Activated CD4-positive, alpha-beta T cell treated with anti-CD3 and anti-CD28 coated beads, Interleukin-2, Interleukin-6, amounts not matched to agents 100 ng/mL and 50 ng/mL, durations not matched to agents 16 hours and 8 hours (primary cell): Measurements from ENCODE around the gene MRPL52.
"Not testable (repeated sequence)": the region's sequence is repeated elsewhere in the genome, so short reads cannot be mapped to it uniquely, and the experiment has no call there.

Experiments
- DNase-seq: peaks from one replicate; pipeline ENCODE4 v3.0.0-alpha.2; 2020

MRPL52 gene

DNA sequence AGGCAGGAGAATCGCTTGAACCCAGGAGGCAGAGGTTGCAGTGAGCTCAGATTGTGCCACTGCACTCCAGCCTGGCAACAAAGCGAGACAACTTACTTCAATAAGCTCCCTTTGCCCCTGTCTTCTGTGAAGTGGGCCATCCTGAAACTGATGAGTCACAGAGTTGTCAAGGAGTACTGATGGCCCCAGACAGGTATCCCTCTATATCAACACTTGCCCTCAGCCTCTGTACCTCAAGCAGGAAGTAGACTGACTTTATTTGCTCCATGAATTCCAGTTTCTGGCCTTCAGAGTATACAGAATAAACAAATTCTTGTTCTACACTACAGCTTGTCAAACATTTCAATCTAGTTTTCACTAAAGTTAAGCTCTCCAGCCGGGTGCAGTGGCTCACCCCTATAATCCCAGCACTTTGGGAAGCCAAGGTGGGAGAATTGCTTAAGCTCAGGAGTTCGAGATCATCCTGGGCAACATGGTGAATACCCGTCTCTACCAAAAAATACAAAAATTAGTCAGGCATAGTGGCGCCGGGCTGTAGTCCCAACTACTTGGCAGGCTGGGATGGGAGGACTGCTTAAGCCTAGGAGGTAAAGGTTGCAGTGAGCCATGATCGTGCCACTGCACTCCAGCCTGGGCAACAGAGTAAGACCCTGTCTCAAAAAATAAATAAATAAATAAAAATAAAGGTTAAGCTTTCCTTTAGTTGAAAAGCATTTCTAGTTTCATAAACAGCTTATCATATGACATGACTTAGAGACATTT lies 25.5 kb downstream of the MRPL52 start:
- peak; percentile 34 for DNase-seq

DNA sequence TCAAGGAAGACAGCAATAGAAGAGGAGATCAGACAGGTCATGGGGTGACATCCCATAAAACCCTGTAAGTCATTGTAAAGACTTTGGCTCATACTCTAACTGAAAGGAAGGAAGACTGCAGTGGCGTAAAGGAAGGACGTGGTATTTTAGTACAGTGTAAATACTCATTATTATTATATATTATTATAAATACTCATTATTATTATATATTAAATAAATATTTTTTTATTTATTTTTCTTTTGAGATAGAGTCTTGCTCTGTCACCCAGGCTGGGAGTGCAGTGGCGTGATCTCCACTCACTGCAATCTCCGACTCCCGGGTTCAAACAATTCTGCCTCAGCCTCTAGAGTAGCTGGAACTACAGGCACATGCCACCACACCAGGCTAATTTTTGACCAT lies 26.7 kb downstream of the MRPL52 start:
- DNase-seq: no peak

DNA sequence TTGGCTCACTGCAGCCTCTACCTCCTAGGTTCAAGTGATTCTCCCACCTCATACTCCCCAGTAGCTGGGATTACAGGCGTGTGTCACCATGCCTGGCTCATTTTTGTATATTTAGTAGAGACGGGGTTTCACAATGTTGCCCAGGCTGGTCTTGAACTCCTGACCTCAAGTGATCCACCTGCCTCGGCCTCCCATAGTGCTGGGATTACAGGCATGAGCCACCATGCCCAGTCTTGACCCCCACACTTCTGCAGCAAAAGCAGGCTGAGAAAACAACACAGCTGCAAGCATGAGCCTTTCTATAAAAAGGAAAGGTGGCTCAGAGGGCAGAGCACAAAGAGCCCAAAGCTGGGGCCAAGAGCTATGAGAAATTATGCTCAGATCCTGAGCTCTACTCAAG lies 30.7 kb downstream of the MRPL52 start:
- not testable (repeated sequence) for DNase-seq

DNA sequence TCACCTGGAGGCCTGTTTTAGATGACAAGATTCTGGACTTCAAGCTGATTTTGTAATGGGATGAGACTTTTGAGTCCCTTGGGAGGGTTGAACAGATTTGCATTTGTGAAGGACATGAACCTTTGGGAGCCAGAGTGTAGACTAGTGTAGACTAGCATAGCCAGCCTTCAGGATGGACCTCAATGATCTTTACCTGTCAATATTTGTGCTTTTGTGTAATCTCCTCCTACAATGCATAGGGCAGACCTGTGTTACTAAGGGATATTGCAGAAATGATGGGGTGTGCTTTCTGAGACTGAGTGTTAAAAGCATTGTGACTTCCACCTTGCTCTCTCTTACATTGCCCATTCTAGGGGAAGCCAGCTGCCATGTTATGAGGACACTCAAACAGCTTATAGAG lies 32.0 kb downstream of the MRPL52 start:
- DNase-seq: no peak

DNA sequence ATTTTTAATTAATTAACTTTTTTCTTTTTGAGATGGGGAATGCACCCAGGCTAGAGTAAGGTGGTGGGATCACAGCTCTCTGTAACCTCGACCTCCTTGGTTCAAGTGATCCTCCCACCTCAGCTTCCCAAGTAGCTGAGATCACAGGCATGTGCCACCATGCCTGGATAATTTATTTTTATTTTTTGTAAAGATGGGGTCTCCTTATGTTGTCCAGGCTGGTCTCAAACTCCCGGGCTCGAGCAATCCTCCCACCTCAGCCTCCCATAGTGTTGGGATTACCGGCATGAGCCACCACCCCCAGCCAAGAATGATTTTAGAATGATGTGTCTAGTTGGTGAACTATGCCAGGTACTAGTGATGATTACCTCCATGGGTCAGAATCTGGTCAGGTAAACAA lies 35.3 kb downstream of the MRPL52 start:
- DNase-seq: no peak

DNA sequence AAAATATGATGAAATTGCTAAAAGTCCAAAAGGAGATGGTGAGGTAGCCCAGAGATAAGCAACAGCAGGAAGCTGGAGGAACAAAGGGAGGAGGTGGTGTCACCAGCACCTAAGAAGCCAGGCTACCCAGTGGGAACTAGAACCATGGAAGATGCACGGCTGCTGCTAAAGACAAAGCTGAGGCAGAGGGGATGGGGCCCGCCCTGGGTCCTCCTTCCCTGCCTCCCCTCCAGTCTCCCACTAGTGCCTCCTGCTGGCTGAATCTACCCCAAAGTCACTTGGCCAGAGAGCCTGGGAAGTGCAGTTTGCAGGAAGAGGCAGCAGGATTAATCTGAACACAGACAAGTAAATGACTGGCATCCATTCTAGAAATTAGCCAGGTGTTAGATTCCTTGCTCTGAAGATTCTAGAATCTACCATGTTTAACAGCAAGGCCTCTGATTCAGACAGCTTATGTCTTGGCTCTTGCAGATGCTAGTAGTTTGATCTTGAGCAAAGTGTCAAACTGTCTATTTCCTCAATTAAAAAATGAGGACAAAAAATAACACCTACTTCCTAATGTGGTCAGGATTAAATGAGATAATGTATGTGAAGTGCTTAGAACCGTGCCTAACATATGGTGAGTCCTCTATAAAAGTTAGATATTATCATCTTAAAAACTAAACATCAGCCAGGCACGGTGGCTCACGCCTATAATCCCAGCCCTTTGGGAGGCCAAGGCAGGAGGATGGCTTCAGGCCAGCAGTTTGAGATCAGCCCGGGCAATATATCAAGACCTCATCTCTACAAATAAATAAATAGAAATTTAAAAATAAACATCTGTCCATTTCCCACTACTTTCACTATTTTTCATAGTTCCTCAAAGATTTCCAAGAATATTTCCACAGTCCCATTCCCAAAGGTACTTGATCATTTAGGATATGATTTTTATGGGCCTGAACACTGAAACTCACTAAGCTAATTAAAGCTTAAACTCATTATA lies 36.0 kb downstream of the MRPL52 start:
- DNase-seq: peak; percentile 16

DNA sequence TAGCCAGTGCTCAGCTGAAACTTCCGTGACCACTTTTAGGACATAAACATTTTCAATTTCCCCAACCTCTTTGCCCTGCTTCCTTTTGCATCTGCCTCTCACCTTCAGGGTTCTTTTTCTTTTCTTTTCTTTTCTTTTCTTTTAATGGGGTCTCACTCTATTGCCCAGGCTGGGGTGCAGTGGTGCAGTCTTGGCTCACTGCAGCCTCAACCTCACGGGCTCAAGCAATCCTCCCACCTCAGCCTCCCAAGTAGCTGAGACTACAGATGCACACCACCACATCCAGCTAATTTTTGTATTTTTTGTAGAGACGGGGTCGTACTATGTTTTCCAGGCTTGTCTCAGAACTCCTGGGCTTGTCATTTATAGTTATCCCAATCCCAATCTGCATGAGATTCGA lies 37.2 kb downstream of the MRPL52 start:
- DNase-seq: no peak

DNA sequence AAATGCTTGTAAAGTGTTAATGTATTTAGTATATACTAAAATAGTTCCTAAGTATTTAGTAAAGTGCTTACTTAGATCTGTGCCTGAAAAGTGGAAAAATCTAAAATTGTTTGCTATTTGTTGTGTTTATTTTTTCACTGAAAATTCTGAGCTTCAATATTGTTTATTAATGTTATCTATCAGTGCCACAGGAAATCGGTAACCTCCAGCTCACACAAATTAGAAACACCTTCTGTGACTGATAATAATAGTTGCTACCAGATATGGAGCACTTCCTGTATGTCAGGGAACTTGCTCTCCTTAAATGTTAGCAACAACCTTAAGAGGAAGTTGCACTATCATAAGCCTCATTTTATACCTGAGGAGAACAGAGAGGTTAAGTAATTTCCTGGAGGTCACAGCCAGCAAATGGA lies 41.1 kb downstream of the MRPL52 start:
- DNase-seq: no peak

DNA sequence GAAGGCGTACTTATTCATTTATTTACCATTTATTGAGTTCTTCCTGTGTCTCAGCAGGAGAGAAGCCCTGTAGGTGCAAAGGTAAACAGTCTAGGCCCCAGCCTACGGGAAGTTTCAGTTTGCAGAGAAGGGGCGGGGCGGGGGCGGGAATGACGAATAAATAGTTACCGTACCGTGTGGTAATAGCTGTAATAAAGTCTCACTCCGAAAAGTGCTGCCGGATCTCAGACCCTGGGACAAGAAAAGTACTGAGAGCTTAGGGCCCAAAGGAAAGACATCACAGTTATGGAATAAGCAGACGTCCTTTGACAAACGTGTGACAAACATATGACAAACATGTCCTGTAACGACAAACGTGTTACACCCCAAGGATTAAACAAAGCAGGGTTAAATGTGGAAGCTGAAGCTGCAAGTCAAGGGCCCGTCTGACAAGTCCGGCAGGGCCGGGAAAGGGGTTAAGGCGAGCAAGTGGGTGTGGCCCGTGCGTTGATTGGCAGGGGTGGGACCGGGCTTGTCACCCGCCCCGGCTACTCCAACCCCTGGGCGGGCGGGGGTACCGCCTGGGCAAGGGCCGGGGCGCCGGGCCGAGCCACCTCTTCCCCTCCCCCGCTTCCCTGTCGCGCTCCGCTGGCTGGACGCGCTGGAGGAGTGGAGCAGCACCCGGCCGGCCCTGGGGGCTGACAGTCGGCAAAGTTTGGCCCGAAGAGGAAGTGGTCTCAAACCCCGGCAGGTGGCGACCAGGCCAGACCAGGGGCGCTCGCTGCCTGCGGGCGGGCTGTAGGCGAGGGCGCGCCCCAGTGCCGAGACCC lies 41.7 kb downstream of the MRPL52 start, which contains the start of gene LRP10:
Gene LRP10 (plus strand): TSS at position 517 of the 809 bp plus-strand sequence. CDS start 564 bp downstream, outside the sequence.
- DNase-seq: peak; percentile 89

DNA sequence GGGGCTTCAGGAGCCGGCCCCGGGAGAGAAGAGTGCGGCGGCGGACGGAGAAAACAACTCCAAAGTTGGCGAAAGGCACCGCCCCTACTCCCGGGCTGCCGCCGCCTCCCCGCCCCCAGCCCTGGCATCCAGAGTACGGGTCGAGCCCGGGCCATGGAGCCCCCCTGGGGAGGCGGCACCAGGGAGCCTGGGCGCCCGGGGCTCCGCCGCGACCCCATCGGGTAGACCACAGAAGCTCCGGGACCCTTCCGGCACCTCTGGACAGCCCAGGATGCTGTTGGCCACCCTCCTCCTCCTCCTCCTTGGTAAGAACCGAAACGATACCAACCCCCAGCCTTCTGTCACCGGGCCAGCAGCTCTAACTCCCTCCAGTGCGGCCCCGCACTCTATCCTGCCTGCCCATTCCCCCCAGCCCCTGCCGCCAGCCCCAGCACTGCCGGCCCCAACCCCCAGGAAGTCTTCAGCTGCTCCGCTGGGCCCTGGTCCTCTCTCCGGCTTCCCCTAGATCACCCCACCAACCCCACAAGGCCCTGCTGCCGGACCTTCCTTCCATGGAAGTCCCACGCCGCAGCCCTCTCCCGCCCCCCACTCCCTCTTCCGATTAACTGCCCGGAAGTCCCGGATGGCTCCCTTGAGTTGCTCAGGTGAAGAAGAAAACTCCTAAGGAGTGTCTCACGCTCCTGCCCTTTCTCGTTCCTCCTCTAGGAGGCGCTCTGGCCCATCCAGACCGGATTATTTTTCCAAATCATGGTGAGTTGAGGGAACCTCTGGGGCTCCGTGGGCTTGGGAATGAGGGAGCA lies 42.5 kb downstream of the MRPL52 start:
- DNase-seq: peak; percentile 84

DNA sequence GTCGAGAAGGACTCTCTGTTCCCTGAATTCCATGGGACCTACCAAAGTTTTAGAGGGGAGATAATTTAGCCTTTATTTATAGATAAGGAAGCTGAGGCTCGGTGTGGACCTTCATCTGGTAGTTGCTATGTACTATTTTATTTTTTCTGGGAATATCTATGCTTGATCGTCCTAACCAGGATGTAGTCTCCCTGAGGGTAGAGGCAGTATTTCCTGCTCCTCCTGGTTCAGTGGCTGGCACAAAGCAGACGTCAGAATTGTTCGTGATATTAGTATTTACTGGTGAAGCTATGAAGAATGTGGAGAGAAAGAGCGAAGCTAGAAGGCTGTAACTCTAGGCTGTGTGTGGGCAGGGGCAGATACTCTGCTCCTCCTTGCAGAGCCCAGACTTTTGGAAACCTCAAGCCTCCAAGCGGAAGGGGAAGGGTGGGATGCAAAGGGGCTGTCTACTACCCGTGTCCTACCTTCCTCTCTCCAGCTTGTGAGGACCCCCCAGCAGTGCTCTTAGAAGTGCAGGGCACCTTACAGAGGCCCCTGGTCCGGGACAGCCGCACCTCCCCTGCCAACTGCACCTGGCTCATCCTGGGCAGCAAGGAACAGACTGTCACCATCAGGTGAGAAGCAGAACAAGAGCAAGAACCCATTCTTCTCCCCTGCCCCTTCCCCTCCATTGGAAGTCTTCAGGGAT lies 43.3 kb downstream of the MRPL52 start:
- DNase-seq: no peak

DNA sequence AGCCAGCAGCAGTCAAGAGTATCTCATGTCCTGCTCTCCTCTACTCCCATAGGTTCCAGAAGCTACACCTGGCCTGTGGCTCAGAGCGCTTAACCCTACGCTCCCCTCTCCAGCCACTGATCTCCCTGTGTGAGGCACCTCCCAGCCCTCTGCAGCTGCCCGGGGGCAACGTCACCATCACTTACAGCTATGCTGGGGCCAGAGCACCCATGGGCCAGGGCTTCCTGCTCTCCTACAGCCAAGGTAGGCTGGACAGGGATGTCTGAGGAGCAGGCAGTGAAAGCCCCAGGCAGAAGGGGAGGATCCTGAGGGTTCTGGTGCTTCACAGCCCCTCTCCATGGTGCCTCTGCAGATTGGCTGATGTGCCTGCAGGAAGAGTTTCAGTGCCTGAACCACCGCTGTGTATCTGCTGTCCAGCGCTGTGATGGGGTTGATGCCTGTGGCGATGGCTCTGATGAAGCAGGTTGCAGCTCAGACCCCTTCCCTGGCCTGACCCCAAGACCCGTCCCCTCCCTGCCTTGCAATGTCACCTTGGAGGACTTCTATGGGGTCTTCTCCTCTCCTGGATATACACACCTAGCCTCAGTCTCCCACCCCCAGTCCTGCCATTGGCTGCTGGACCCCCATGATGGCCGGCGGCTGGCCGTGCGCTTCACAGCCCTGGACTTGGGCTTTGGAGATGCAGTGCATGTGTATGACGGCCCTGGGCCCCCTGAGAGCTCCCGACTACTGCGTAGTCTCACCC lies 45.5 kb downstream of the MRPL52 start:
- DNase-seq: no peak

DNA sequence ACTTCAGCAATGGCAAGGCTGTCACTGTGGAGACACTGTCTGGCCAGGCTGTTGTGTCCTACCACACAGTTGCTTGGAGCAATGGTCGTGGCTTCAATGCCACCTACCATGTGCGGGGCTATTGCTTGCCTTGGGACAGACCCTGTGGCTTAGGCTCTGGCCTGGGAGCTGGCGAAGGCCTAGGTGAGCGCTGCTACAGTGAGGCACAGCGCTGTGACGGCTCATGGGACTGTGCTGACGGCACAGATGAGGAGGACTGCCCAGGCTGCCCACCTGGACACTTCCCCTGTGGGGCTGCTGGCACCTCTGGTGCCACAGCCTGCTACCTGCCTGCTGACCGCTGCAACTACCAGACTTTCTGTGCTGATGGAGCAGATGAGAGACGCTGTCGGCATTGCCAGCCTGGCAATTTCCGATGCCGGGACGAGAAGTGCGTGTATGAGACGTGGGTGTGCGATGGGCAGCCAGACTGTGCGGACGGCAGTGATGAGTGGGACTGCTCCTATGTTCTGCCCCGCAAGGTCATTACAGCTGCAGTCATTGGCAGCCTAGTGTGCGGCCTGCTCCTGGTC lies 46.1 kb downstream of the MRPL52 start:
- no peak for DNase-seq

DNA sequence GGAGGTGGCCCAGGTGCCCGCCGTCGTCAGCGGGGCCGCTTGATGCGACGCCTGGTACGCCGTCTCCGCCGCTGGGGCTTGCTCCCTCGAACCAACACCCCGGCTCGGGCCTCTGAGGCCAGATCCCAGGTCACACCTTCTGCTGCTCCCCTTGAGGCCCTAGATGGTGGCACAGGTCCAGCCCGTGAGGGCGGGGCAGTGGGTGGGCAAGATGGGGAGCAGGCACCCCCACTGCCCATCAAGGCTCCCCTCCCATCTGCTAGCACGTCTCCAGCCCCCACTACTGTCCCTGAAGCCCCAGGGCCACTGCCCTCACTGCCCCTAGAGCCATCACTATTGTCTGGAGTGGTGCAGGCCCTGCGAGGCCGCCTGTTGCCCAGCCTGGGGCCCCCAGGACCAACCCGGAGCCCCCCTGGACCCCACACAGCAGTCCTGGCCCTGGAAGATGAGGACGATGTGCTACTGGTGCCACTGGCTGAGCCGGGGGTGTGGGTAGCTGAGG lies 47.4 kb downstream of the MRPL52 start:
- no peak for DNase-seq

DNA sequence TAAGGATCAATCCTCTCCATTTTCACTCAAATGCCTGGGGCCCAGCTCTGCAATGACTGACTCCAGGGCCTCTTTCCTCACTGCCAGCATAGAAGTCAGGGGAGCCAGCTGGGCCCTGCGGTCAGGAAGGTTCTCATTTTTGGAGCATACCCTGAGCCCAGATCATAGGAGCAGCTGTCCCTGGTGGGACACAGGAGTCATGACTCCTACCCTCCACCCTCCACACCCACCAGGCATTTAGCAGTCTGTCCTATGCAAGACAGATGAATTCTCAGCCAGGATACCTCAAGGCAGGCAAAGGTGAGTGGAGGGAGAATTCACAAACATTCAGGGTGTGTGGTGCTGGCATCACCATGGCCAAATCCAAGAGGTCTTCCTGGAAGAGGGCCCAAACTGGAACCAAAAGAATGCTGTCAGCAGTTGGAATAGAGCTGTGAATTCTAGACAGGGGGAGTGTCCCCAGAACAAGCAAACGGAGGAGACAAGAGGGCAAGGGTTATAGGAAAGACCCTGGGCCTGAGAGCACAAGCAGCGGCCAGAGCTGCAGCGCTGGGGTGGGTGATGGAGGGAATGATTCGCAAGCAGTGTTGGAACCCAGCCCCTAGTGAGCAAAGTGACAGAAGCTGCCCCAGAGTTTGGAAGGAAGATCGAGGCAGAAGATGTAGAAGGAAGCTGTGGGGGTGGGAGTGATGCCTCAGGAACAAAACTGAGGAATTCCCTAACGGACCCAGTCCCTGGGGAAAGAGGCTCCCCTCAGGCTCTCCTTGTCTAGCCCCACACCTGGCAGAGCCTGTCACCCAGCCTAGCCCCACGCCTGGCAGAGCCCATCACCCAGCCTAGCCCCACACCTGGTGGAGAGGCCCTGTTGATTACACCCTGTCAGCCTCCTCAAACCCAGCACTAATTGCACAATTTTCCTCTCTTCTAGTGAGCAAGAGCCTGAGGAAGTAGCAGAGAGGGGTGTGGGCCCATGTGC lies 48.9 kb downstream of the MRPL52 start:
- no peak for DNase-seq

DNA sequence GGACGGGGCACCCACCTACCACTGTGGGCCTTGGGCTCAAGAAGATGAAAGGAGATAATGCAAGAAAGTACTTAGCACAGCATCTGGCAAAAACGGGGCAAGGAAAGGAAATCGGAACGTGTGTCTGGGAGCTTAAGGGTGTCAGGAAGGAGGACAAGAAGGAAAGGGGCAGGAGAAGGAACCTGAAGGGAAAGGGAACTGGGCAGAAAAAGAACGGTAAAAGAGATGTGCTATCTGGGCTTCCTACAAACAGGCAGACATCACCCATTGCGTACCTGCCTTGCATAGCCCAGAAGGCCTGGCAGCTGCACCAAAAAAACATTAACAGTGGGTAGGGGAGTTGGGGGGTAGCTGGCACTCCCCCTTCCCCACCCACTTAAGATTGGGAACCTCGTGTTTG lies 52.4 kb downstream of the MRPL52 start:
- no peak for DNase-seq

DNA sequence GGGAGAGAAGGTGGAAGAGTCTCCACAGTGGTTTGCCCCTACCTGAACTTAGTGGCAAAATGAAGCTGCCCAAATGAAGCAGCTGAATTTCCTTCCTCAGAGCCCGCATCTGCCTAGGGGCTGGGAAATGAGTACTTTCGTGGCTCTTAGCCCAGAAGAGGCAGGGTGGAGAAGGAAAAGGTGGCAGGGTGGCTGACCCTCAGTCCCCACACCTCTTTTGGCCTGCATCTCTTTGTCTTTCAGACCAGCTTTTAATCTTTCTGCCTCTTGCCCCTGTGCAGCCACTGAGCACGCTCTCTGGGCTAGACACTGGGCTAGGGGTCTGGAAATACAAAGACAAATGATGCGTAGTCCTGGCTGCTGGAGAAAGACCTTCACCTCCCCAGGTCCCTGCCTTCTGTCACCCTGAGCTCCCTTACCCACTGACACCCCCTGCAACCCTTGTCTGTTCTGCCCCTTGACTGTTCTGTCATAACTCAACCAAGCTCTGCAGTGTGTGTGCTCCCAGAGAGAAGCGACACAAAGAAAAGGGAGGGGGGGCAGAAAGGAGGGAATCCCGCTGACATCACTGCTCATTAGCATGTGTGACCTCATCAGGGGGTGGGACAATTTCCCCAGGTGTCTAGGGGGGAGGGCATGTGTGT lies 53.0 kb downstream of the MRPL52 start:
- DNase-seq: no peak
